ENCODE results near the gene RCOR2.
A peak's percentile ranks its signal among the peaks of the same experiment; 100 is the strongest.

Gene RCOR2

DNA sequence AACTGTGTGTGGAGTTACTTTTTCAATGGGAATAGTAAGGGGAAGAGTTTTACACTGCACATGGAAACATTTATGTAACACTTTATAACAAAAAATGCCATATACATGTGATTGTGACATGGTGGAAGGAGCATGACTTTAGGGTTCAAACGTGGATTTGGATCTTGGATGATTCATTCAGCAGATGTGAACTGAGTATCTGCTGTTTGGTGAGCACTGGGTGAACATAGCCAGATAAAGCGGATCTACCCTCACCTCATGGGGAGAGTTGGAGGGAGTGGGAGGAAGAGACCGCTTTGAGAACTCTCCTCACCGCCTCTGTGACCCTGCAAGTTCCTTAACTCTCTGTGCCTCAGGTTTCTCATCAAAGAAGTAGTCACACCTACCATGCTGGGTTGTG, 24.9 kb upstream of the RCOR2 start:
- Histone ChIP-seq H3K36me3 (ENCODE audit: insufficient read depth, low read length) (peaks cover 33% of the 10 kb centered on the region), H3K4me2 (ENCODE audit: insufficient read depth, low read length) (no peak overlapping the region; the same call in 1 of the 2 replicates), H3K9me3 (ENCODE audit: insufficient read depth, low read length, severe bottlenecking) (no peaks in the 10 kb centered on the region), H2AFZ (ENCODE audit: low read depth, low read length) (no peak overlapping the region), H3K79me2 (ENCODE audit: insufficient read depth, low read length) (peaks cover 73% of the 10 kb centered on the region), H3K4me3 (ENCODE audit: low read depth in 1 of 2, low read length in 2 of 2) (no peak overlapping the region), H3K27me3 (ENCODE audit: insufficient read depth, low read length, poor library complexity) (no peaks in the 10 kb centered on the region), H3K4me1 (ENCODE audit: insufficient read depth, low read length) (peaks cover 32% of the 10 kb centered on the region), H4K20me1 (ENCODE audit: insufficient read depth, low read length) (peaks cover 34% of the 10 kb centered on the region), H3K9ac (ENCODE audit: low read depth, low read length) (no peak overlapping the region), H3K27ac (ENCODE audit: low read length) (no peak overlapping the region)
- DNase-seq = no peak
- TF ChIP-seq CTCF (IDR thresholded peaks at IDR 0.05; ENCODE audit: borderline replicate concordance, extremely low read depth, low read length, poor library complexity, severe bottlenecking) (no peak), EZH2 (IDR thresholded peaks at IDR 0.05; ENCODE audit: borderline replicate concordance, low read depth, low read length, severe bottlenecking) (no peak)
- no peak for ATAC-seq (ENCODE audit: insufficient read depth, low read depth)

DNA sequence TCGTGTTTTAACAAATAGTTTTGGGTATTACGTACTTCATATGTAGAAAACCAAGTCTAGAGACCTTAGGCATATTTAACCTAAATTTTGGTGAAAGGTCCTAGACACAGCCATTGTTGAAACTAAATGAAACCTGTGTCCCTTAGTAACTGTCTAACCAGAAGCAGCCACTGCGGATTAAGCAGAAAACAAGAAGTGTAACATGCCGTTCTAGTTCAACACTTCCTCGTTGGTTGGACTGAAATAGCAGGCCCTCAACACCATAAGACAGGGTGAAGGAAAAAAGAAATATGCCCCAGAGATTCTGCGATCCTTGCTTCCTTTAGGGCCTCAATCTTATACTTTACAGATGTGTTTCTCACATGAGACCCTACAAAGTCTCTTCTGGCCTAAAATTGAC, 23.8 kb upstream of the RCOR2 start:
- Histone ChIP-seq H2AFZ (ENCODE audit: low read depth, low read length) (no peak overlapping the region), H3K27me3 (ENCODE audit: insufficient read depth, low read length, poor library complexity) (no peaks in the 10 kb centered on the region), H4K20me1 (ENCODE audit: insufficient read depth, low read length) (peaks cover 27% of the 10 kb centered on the region; the same call in 1 of the 2 replicates), H3K36me3 (ENCODE audit: insufficient read depth, low read length) (peaks cover 22% of the 10 kb centered on the region), H3K4me3 (ENCODE audit: low read depth in 1 of 2, low read length in 2 of 2) (no peak overlapping the region), H3K9me3 (ENCODE audit: insufficient read depth, low read length, severe bottlenecking) (no peaks in the 10 kb centered on the region), H3K9ac (ENCODE audit: low read depth, low read length) (peak overlapping the region; percentile 89; the same call in 1 of the 2 replicates), H3K79me2 (ENCODE audit: insufficient read depth, low read length) (peaks cover 66% of the 10 kb centered on the region), H3K27ac (ENCODE audit: low read length) (no peak overlapping the region), H3K4me2 (ENCODE audit: insufficient read depth, low read length) (peak overlapping the region; percentile 83), H3K4me1 (ENCODE audit: insufficient read depth, low read length) (peaks cover 32% of the 10 kb centered on the region)
- DNase-seq = no peak
- TF ChIP-seq CTCF (IDR thresholded peaks at IDR 0.05; ENCODE audit: borderline replicate concordance, extremely low read depth, low read length, poor library complexity, severe bottlenecking) = no peak
- no peak for TF ChIP-seq EZH2 (IDR thresholded peaks at IDR 0.05; ENCODE audit: borderline replicate concordance, low read depth, low read length, severe bottlenecking)
- no peak for ATAC-seq (ENCODE audit: insufficient read depth, low read depth)

DNA sequence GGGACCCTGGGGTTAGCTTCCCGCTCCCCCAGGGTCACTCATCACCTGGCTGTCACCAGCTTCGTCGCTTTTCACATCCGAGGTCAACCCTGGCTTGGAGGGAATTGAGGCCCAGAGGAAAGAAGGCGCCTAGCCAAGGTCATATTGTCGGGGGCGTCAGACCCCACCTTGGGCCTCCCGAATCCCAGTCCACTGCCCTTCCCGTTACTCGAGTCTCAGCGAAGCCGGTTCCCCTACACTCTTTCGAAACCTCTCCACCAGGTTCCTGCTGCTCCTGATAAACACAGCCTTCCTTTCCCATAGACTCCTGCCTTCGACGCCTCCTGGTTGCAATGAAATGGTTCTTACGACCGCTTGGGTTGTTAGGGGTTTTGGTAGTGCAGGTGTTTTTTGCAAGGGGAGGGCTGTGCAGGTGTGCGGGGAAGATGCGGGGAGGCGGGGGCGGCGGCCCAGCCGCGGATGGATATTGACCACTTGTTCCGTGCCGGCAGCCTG, 22.5 kb upstream of the RCOR2 start:
- ATAC-seq (ENCODE audit: insufficient read depth, low read depth) (no peak), DNase-seq (no peak)
- Histone ChIP-seq H3K9ac (ENCODE audit: low read depth, low read length) (peak overlapping the region; percentile 89), H3K27me3 (ENCODE audit: insufficient read depth, low read length, poor library complexity) (no peaks in the 10 kb centered on the region), H3K27ac (ENCODE audit: low read length) (peak overlapping the region; percentile 93), H3K9me3 (ENCODE audit: insufficient read depth, low read length, severe bottlenecking) (no peaks in the 10 kb centered on the region), H3K4me2 (ENCODE audit: insufficient read depth, low read length) (peak overlapping the region; percentile 83), H3K79me2 (ENCODE audit: insufficient read depth, low read length) (peaks cover 56% of the 10 kb centered on the region), H2AFZ (ENCODE audit: low read depth, low read length) (peak overlapping the region; percentile 96), H3K4me1 (ENCODE audit: insufficient read depth, low read length) (peaks cover 32% of the 10 kb centered on the region), H3K36me3 (ENCODE audit: insufficient read depth, low read length) (peaks cover 15% of the 10 kb centered on the region), H3K4me3 (ENCODE audit: low read depth in 1 of 2, low read length in 2 of 2) (peak overlapping the region; percentile 98), H4K20me1 (ENCODE audit: insufficient read depth, low read length) (peaks cover 17% of the 10 kb centered on the region; the same call in 1 of the 2 replicates)
- TF ChIP-seq EZH2 (IDR thresholded peaks at IDR 0.05; ENCODE audit: borderline replicate concordance, low read depth, low read length, severe bottlenecking) (no peak), CTCF (IDR thresholded peaks at IDR 0.05; ENCODE audit: borderline replicate concordance, extremely low read depth, low read length, poor library complexity, severe bottlenecking) (no peak)

Data from DND-41 (cell line).